OCI-LY1 (cell line): Measurements from ENCODE around the gene LDAH.

Source experiments
- H2AFZ ChIP-seq: fragments of 200-600 bp; sonication (generic), shearing (Covaris generic); 2 replicates; pipeline ENCODE4 v1.6.0; 2014; ENCODE audit warnings: antibody characterized with exemption, mild to moderate bottlenecking, low read length
- H3F3A ChIP-seq: fragments of 200-600 bp; sonication (generic), shearing (Covaris generic); 2 replicates; pipeline ENCODE4 v1.6.0; 2014; ENCODE audit warnings: mild to moderate bottlenecking, antibody characterized with exemption, low read length, moderate library complexity; ENCODE audit not compliant: insufficient read depth
- H3K27ac ChIP-seq: fragments of 200-600 bp; sonication (generic); 2 replicates; pipeline ENCODE4 v1.5.1; 2014; ENCODE audit warnings: low read length, mixed run types, mild to moderate bottlenecking, low read depth; ENCODE audit not compliant: poor library complexity, severe bottlenecking
- H3K27me3 ChIP-seq: fragments of 200-600 bp; sonication (generic); 2 replicates; pipeline ENCODE4 v1.6.0; 2014; ENCODE audit warnings: antibody characterized with exemption, mild to moderate bottlenecking, low read length, moderate library complexity; ENCODE audit not compliant: insufficient read depth
- H3K36me3 ChIP-seq: fragments of 200-600 bp; sonication (generic); 2 replicates; pipeline ENCODE4 v1.6.1; 2014; ENCODE audit warnings: mild to moderate bottlenecking, antibody characterized with exemption, low read length, moderate library complexity, mixed read lengths; ENCODE audit not compliant: insufficient read depth
- H3K4me1 ChIP-seq: fragments of 200-600 bp; sonication (generic); 2 replicates; pipeline ENCODE4 v1.5.1; 2014; ENCODE audit warnings: mild to moderate bottlenecking, low read length, moderate library complexity; ENCODE audit not compliant: insufficient read depth, severe bottlenecking
- H3K4me2 ChIP-seq: fragments of 200-600 bp; sonication (generic), shearing (Covaris generic); 2 replicates; pipeline ENCODE4 v1.6.1; 2014; ENCODE audit warnings: low read length
- H3K4me3 ChIP-seq: fragments of 200-600 bp; sonication (generic); 2 replicates; pipeline ENCODE4 v1.5.1; 2014; ENCODE audit warnings: low read length, low read depth, mild to moderate bottlenecking, mixed read lengths; ENCODE audit not compliant: poor library complexity, severe bottlenecking
- H3K79me2 ChIP-seq: fragments of 200-600 bp; shearing (Covaris generic); 2 replicates; pipeline ENCODE4 v1.6.1; 2016; ENCODE audit warnings: mixed run types, low read length, mixed read lengths; ENCODE audit not compliant: insufficient read depth
- H3K9ac ChIP-seq: fragments of 200-600 bp; sonication (generic), shearing (Covaris generic); 2 replicates; pipeline ENCODE4 v1.6.1; 2014; ENCODE audit warnings: mild to moderate bottlenecking, low read length, mixed read lengths
- H3K9me2 ChIP-seq: fragments of 200-600 bp; sonication (generic), shearing (Covaris generic); 2 replicates; pipeline ENCODE4 v1.6.1; 2014; ENCODE audit warnings: low read depth, mild to moderate bottlenecking, low read length, mixed read lengths
- H3K9me3 ChIP-seq: fragments of 200-600 bp; shearing (Covaris generic); 2 replicates; pipeline ENCODE4 v1.6.1; 2014; ENCODE audit warnings: low read length, mixed read lengths
- H4K20me1 ChIP-seq: fragments of 200-600 bp; sonication (generic), shearing (Covaris generic); 2 replicates; pipeline ENCODE4 v1.6.0; 2016; ENCODE audit warnings: mild to moderate bottlenecking, low read length; ENCODE audit not compliant: insufficient read depth
- EZH2 ChIP-seq: fragments of 200-600 bp; sonication (generic), shearing (Covaris generic); IDR thresholded peaks from 2 replicates; pipeline ENCODE4 v1.8.0; 2017; ENCODE audit warnings: borderline replicate concordance, mixed run types, mild to moderate bottlenecking, antibody characterized with exemption, low read length, moderate library complexity, mixed read lengths
- TF ChIP-seq, protein P1 (sequence below): fragments of 200-600 bp; sonication (generic), shearing (Covaris generic); IDR thresholded peaks from 2 replicates; pipeline ENCODE4 v1.5.1; 2017; ENCODE audit warnings: mild to moderate bottlenecking, antibody characterized with exemption, low read length, moderate library complexity, mixed read lengths

The LDAH gene

DNA sequence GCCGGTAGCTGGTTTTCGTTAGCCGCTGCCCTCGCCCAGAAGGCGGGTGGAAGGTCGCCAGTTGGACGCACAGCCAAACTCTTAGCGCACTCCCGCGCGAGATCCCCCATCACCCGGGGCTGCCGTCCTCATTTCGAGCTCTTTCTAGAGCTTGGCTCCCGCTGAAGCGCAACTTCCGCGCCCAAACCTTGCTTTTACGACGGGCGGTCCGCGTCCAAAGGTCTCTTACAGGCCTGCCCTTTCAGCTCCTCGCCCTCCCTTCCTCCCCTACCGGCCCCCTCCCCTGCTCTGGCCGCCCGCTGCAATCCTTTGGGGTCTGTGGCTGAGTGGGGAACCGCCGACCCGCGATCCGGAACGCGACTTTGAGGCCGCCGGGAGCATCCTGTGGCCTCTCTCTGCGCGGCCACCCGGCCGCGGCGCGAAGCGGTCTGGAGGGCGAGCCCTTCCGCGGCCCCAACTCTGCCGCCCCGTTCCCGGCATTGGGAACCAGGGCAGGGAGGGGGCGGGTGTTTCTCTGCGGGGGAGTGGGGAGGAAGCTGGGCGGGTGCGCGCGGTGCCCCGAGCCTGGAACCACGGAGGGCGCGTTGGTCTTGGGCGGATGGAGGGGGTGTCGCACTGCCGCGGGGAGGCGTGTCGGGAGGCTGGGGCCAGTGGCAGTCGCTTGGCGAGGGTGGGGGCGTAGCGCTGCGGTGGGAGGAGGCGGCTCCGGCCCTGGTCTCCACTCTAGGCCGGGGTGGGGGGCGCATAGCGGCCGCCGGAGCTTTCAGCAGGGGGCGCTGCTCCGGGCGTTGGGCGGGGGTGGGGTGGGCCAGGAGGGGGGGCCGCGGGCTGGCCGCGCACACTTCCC is 156.4 kb downstream of the LDAH start, which contains the start of gene GDF7:
Gene GDF7, plus strand, starts transcription at position 841 of the 847 bp plus-strand sequence. CDS start 96 bp downstream, outside the sequence.
- no peaks in the 10 kb centered on the region for H3K36me3 ChIP-seq
- TF ChIP-seq, protein P1, sequence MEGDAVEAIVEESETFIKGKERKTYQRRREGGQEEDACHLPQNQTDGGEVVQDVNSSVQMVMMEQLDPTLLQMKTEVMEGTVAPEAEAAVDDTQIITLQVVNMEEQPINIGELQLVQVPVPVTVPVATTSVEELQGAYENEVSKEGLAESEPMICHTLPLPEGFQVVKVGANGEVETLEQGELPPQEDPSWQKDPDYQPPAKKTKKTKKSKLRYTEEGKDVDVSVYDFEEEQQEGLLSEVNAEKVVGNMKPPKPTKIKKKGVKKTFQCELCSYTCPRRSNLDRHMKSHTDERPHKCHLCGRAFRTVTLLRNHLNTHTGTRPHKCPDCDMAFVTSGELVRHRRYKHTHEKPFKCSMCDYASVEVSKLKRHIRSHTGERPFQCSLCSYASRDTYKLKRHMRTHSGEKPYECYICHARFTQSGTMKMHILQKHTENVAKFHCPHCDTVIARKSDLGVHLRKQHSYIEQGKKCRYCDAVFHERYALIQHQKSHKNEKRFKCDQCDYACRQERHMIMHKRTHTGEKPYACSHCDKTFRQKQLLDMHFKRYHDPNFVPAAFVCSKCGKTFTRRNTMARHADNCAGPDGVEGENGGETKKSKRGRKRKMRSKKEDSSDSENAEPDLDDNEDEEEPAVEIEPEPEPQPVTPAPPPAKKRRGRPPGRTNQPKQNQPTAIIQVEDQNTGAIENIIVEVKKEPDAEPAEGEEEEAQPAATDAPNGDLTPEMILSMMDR, result peak; percentile 31
- no peak for TF ChIP-seq EZH2
- no peaks in the 10 kb centered on the region for H3K9me2 ChIP-seq
- H3K4me3 ChIP-seq, result peak within 1 kb of the TSS; percentile 59
- peaks cover 9% of the 10 kb centered on the region for H3K4me1 ChIP-seq
- H3K27ac ChIP-seq, result no peak within 1 kb of the TSS
- H3K9ac ChIP-seq, result peak within 1 kb of the TSS; percentile 15; the same call in 1 of the 2 replicates
- no peaks in the 10 kb centered on the region for H4K20me1 ChIP-seq
- H3K4me2 ChIP-seq, result peak within 1 kb of the TSS; percentile 78
- no peaks in the 10 kb centered on the region for H3F3A ChIP-seq
- no peak within 1 kb of the TSS for H2AFZ ChIP-seq
- peaks cover 12% of the 10 kb centered on the region for H3K27me3 ChIP-seq
- no peaks in the 10 kb centered on the region for H3K79me2 ChIP-seq
- no peaks in the 10 kb centered on the region for H3K9me3 ChIP-seq

DNA sequence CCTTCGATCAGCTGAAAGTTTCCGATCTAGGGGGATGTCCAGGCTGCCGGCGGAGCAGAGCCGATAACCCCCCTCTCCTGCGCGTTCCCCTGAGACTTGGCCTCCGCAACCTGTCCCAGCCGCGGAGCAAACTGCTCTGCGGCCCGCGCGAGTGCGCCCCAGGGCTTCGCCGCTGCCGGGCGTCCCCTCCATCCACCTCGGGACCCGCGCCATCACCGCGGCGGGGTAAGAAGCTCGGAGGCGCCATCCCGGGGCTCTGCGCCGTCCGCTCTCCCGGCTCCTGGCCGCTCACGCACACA is 156.9 kb downstream of the LDAH start:
- Histone ChIP-seq H3K27ac (no peak overlapping the region), H3K4me2 (peak overlapping the region; percentile 78), H2AFZ (no peak overlapping the region), H3K9ac (no peak overlapping the region), H3K9me3 (no peaks in the 10 kb centered on the region), H4K20me1 (no peaks in the 10 kb centered on the region), H3K9me2 (no peaks in the 10 kb centered on the region), H3K79me2 (no peaks in the 10 kb centered on the region), H3K36me3 (no peaks in the 10 kb centered on the region), H3K4me3 (peak overlapping the region; percentile 59), H3K27me3 (peaks cover 12% of the 10 kb centered on the region), H3K4me1 (peaks cover 9% of the 10 kb centered on the region), H3F3A (no peaks in the 10 kb centered on the region)
- TF ChIP-seq, protein P1, result no peak
- TF ChIP-seq EZH2, result no peak

DNA sequence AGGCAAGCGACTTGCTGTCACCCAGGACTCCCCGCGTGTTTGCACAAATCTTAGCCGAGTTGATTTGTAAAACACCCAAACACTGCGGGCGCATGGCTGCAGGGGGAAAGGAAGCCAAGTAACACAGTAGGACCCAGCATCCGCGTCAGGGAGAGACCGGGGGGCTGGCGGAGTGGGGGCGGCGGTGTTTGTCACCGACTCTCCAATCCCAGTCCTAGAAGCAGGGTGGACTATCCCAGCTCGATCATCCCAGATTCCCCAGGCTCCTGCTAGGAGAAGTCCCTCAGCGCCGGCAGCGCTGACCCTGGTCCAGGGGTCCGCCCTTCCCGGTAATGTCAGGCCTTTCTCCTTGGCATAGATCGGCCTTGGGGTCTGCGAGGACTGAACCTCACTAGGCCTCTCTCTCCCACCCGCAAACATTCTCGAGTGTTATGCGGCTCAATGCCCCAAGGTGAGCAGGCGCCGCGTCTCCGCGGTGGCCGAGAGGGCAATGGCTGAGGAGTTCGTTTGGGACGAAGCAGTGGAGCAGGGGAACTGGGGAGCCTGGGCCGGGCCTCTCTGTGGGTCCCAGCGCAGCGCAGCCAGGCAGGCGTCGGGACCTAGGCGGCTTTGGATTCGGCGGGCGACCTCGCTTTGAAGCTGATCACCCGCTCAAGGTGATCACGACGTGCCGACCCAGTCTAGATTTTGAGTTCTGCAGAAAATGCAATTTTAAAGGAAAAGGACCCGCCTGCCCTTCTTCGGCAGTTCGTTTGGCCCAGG is 157.5 kb downstream of the LDAH start:
- TF ChIP-seq, protein P1, result no peak
- no peak for TF ChIP-seq EZH2
- H3K27ac ChIP-seq, result no peak overlapping the region
- no peaks in the 10 kb centered on the region for H4K20me1 ChIP-seq
- H3K4me1 ChIP-seq, result peaks cover 9% of the 10 kb centered on the region
- H3K9me2 ChIP-seq, result no peaks in the 10 kb centered on the region
- H2AFZ ChIP-seq, result no peak overlapping the region
- no peaks in the 10 kb centered on the region for H3K36me3 ChIP-seq
- H3F3A ChIP-seq, result no peaks in the 10 kb centered on the region
- peaks cover 12% of the 10 kb centered on the region for H3K27me3 ChIP-seq
- no peak overlapping the region for H3K9ac ChIP-seq
- H3K4me2 ChIP-seq, result peak overlapping the region; percentile 78; the same call in 1 of the 2 replicates
- no peaks in the 10 kb centered on the region for H3K9me3 ChIP-seq
- no peak overlapping the region for H3K4me3 ChIP-seq
- no peaks in the 10 kb centered on the region for H3K79me2 ChIP-seq
